GM18511 (cell line): ENCODE measurements around the gene NKPD1.

Source experiments
- ATAC-seq: cut with Tn5 transposase; IDR thresholded peaks from one replicate; pipeline ENCODE4 v1.9.1; 2021; ENCODE audit warnings: mild to moderate bottlenecking, moderate library complexity; ENCODE audit not compliant: unreplicated experiment

Gene NKPD1

DNA sequence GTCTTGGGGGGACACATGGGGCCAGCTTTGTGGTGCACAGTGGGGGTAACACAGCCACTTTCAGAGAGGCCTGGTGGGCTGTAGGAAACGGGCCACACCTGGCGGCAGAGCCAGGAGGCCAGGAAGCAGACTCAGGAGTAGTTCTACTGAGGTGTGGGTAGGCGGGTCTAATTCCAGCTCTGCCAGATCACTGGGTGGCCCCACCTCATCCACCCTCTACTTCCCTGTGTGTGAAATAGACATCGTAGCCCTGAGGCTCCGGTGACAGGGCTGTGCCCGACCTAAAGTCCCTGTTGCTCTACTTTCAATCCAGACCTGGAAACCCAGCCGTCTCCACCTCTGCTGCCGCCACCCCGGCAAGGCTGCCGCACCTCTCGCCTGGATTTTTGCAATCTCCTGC lies 4.0 kb downstream of the NKPD1 start:
- ATAC-seq, result no peak

DNA sequence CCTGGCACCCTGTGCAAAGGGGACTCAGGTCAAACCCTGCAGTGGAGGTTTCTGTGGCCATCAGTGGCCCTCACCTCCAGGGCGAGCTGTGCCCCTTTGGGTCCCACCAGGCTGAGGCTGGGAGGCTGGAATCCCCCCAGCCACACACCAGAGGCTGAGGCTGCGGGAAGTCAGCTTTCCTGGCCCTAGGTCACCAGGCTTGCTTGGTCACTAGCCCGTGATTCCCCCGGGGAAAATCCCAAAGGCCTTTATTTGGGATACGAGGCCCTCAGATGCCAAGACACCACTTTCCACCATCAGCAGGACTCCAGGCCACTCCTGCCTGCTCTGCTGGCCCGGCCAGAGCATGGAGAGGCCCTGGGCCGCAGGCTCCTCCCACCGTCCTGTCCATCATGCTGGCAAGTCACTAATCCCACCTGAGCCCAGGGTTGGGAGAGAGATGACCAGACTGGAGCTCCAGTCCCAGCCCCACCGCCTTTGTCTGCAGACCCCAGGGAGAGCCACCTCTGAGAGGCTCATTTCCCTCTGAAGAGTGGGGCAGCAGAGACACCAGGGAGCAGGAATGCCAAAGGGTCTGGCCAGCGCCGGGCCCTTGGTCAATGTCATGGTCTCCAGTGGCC lies 4.7 kb downstream of the NKPD1 start:
- ATAC-seq, result no peak

DNA sequence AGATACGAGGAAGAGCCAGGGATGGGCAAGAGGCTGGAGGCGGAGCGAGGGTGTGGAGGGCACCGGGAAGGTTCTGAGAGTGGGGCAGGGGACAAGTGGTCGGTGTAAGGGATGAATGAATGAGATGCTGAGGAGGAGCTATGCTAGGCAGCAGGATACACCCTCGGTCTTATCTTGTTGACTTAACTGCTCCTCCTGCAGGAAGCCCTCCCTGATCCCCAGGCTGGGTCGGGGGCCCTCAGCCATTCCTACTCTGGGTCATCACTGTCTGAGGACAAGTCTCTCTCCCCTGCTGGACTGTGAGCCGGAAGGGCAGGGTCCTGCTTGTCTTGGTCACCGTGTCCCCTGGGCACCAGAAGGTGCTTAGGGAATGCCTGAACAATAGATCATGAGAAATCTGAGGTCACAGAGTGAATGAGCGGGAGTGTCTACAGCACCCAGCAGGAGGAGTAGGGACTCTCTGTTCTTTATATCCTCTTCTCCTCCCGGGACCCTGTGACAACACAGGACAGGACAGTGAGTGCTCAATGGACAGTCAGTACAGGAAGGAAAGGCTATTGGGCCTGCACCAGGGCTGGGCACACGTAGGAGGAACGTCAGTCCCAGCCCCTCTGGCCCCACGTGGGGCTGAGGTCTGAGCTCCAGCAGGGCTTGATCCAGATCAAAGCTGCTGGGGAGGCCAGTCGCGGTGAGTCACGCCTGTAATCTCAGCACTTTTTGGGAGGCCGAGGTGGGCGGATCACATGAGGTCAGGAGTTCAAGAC lies 6.5 kb downstream of the NKPD1 start:
- no peak for ATAC-seq

DNA sequence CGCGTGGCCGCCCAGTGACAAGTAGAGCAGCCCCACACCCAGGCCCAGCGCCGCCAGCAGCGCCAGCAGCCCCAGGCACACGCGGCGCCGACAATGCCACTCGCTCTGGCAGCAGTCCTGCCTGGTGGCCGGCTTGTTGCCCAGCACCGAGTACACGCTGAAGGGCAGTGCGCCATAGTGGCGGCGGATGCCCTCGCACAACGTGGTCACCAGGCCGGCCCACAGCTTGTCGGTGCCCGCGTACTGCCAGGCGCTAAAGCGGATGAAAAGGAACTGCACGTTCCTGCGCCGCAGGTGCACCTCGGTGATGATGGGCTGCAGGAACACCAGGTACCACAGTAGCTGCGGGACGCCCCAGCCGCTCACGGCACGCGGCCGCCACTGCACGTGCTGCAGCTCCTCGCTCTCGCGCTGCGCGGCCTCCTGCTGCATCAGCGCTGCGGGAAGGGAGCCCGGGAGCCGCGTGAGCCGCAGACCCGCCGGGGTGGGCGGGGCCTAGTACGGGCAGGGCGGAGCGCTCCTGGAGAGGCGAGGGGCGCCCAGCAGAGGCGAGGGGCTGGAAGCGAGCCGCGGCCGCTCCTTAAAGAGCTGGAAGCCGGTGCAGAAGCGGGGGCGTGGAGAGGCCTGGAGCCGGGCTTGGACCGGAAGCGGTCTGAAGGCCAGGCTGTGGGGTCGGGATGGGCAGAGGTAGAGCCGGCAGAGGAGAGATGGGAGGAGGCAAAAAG lies 7.3 kb downstream of the NKPD1 start:
- ATAC-seq, result peak; percentile 33

DNA sequence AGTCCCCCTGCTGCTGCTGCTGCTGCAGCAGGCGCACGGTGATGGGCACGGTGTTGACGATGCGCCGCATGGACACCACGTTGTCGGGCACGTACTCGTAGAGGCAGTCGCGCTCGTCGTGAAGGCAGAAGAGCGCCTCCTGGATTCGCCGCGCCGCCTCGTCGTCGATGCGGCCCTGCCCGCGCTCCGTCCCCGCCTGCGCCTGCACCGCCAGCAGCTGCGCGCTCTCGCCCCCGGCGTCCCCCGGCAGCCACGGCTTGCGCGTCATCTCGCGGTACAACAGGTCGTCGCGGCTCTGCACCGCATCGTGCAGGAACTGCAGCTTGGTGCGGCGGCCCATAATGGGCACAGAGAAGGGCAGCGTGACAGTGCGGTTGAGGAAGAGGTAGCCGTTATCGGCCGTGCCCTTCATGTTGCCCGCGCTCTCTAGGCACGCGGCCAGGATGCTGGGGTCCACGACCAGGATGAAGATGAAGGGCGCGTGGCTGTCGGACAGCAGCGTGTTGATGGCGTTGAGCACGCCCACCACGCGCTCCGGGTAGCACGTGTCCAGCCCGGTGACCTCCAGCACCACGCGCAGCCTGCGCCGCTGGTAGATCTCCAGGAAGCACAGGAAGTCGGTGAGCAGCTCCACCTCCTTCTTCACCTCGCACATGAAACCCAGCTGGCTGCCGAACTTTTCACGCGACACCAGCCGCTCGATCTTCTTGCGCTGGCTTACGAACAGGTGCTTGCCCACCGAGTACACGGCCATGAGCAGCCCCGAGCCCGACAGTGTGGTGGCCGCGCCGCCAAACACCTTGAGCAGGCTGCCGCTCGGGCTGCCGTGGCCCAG lies 8.1 kb downstream of the NKPD1 start:
- ATAC-seq, result peak; percentile 65

DNA sequence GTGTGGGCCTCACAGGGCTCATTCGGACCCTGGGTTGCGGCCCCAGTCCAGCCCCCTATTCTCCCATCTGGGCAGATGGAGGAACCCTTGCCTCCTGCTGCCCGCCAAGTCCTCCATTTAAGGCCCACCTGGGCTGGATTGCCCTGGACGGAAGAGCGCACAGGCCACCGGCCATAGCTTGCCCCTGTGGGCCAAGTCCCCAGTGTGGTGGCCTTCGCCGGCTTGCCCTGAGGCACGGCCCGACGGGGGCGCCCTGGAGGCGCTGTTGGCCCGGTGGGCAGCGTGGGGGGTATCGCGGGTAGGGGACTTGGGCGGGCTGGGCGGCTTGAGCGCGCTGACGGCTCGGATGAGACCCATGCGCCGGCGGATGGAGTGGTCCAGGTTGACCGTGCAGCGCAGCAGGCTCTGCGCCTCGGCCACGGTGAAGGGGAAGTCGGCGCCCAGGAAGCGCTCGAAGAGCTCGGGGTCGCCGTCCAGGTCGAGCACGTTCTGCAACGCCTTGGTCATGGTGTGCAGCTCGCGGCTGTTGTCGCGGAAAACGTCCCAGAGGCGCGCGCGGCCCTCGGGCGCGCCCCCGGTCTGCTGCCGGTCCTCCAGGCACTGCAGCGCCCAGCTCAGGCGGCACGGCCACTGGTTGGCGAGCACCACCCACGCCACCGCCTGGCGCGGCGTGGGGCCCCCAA lies 8.8 kb downstream of the NKPD1 start:
- no peak for ATAC-seq

DNA sequence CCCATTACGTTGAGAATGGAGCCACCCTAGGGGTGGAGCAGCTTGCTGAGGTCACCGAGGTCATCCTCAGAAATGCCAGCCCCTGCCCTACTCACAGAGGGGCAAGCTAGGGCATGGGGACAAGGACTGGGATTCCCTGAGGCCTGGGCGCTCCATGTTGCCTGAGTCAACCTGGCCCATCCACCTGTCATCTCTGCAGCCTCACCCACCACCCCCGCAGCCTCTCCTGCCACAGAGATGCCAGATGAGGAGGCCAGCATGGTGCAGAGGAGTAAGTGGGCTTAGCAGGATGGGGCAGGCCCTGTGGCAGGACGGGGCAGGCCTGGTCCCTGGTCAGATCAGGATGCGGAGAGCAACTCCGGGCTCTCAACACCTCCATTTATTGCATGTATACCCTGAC lies 9.5 kb downstream of the NKPD1 start:
- ATAC-seq, result no peak

DNA sequence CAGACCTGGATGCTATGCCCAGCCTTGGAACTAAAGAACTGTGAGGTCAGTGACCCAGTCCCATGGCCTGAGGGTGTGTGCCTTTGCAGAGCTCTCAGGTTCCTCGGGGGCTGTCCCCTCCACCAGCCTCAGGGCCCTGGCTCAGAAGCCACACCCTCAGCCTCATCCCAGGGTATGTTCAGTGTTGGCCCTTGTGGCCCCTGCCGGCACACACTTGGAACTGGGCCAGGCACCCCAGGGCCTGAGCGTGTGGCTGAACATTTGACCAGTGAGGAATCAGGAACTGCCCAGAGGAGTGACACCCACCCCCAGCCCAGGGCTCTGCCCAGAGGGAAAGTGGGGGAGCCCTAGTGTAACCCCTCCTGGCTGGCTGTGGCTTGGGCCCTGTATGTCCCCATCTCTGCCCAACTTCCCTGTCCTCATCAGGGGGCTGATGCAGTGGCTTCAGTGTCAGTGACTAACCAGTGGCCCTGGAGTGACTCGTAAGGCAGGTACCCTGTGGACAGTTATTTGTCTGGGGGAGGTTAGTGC lies 10.0 kb downstream of the NKPD1 start:
- ATAC-seq, result no peak

DNA sequence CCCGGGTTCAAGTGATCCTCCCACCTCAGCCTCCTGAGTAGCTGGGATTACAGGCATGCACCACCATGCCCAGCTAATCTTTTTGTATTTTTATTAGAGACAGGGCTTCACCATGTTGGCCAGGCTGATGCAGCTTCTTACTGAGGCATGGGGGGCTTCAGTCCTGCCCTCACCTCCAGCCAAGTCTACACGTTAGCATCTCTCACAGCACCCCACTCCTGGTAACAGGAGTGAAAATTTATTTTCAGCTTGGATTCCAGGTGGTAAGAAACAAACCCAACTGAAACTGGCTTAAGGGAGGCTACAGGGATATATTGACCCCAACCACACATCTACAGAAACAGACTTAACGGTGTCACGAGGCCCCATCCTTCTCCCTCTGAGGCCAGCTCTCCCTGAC lies 10.6 kb downstream of the NKPD1 start:
- no peak for ATAC-seq

DNA sequence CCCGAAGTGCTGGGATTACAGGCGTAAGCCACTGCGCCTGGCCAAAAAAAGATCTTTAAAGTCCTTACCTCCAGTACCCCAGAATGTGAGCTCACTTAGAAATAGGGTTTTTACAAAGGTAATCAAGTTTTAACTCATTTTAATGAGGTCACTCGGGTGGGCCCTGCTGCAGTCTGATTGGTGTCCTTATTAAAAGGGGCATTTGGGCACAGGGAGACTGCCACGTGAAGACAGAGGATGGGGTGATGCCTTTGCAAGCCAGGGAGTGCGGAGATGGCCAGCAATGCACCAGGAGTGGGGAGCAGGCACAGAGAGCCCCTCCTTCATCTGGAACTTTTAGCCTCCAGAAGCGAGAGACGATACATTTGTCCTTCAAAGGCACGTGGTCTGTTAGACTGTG lies 11.7 kb downstream of the NKPD1 start:
- no peak for ATAC-seq

DNA sequence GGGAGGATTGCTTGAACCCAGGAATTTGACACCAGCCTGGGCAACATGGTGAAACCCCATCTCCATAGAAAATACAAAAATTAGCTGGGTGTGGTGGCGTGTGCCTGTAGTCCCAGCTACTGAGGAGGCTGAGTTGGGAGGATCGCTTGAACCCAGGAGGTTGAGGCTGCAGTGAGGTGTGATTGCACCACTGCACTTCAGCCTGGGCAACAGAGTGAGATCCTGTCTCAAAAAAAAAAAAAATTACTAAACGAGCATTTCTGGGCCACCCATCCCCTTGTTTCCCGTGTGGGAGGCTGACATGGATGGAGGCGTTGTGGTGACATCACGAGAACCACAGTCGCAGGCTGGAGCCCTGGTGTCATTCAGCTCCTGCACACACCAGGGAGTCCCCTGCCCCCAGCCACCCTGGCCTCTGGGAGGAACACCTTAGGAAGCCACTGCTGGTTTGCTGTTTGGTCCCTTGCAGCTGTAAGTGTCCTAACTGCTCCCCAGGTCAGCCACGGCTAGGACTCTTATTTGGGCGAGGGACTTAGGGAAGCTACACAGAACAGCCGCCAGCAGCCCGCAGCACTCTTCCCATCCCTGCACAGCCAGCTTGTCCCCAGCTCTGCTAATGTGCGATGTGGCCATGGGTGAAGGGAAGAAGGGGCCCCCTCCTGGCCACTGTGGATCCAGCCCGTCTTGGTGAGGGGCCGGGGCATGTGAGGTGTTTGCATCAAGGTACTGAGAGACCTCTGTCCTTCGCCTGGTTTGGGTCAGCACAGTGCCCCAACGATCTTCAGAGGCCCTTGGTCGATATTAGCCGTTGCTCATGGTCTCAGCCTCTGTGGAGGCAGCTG lies 12.7 kb downstream of the NKPD1 start:
- ATAC-seq, result no peak

DNA sequence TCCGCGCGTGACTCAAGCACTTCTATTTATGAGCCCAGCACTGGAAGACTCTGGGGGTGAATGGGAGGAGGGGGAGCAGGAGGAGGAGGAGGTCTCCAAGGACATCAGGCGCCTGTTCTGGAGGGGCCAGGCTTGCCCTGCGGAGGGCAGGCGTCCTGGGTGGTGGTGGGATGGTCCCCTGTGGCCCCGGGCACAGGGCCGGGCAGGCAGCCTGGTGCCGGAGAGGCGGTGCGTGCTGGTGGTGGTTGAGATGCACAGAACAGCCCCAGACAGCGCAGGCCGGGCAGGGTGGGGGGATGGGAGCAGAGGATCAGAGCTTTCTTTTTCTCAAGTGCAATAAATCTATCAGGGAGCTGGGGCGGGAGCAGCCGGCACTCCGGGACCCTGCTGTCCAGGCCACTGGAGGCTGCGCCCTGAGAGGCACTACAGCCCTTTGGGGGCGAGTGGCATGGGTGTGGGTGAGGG lies 14.0 kb downstream of the NKPD1 start:
- ATAC-seq, result no peak

DNA sequence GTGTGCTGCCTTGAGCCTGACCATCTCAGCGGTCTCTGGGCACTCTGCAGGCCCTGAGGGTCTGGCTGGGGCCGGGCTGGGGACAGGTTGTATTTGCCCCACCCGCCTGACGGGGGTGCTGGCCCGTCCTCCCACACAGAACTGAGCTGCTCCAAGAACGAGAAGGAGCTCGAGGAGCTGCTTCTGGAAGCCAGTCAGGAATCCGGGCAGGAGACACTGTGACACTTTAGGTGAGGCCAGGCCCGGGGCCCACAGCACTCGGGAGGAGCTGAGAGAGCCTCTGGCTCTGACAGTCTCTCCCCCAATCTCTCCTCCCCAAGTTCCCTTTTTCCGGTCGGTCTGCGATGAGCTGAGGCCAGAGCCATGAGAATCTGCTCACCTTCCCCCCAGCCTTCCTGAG lies 14.5 kb downstream of the NKPD1 start:
- no peak for ATAC-seq

DNA sequence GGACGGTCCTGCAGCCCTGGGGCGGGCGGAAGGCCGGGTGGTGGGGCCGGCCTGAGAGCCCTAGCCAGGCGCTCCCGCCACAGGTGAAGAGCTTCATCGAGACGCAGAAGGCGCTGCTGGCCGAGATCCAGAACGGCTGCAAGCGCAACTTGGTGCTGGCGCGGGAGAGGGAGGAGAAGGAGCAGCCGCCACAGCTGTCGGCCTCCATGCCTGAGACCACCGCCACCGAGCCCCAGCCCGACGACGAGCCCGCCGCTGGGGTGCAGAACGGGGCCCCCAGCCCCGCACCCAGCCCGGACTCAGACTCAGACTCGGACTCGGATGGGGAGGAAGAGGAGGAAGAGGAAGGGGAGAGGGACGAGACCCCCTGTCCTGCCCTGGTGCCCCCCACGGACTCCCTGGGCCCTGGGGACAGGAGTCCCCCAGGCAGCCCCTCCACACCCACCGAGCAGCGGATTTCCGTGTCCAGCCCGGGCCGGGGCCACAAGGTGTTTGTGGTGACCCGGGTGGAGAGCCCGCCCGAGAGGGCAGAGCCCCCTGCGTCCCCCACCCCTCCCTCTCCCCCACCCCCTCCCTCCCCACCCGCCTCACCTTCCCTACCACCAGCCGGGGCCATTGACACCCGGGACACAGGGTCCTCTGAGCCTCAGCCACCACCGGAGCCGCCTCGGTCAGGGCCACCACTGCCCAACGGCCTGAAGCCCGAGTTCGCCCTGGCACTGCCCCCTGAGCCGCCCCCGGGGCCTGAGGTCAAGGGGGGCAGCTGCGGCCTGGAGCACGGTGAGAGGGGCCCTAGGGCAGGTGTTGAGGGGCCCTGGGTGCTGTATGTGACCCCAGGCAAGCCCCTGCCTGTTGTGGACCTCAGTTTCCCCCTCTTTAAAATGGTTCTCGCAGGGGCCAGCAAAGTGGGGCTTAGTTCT lies 15.3 kb downstream of the NKPD1 start:
- no peak for ATAC-seq

DNA sequence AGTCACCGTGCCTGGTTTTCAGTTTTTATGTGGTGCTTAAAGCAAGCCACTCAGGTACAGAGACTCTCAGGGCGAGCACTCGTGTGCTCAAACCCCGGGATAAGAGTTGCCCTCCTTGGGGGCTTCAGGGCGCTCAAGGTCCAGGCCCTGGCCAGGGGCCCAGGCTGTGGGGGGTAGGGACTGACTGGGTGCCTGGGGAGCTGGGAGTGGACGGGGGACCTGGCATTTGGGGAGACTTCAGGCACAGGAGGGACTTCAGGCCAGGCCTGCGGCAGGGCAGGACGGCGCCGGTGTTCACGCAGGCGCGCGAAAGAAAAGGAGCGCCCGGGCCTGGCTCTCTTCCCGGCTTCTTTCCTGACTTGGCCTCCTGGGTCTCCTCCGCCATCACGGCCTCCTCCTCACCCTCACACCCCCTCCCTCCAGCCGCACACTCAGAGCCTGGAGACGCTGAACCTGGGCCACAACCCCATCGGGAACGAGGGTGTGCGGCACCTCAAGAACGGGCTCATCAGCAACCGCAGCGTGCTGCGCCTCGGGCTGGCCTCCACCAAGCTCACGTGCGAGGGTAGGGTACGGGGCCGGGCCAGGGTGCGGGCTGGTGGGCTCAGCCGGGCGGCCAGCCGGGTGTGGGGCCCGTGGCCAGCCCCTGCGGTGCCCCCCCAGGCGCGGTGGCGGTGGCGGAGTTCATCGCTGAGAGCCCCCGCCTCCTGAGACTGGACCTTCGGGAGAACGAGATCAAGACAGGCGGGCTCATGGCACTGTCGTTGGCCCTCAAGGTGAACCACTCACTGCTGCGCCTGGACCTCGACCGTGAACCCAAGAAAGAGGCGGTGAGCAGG lies 16.1 kb downstream of the NKPD1 start:
- no peak for ATAC-seq

DNA sequence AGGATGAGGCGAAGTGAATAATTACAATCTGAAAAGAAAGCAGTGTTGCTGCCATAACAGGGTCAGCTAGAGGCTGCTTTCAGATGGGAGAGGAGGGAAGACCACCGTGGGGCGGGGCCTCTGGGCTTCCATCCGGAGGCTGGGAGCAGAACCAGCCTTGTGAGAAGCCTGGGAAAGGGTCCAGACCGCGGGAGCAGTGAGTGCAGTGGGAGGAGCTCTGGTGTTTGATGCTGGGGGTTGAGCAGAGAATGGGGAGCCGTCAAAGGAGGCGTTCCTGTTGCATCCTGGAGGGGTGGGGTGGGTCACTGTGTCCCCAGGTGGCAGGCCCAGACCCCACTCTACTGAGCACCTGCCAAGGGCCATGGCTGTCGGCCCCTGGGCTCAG lies 18.1 kb downstream of the NKPD1 start:
- no peak for ATAC-seq

DNA sequence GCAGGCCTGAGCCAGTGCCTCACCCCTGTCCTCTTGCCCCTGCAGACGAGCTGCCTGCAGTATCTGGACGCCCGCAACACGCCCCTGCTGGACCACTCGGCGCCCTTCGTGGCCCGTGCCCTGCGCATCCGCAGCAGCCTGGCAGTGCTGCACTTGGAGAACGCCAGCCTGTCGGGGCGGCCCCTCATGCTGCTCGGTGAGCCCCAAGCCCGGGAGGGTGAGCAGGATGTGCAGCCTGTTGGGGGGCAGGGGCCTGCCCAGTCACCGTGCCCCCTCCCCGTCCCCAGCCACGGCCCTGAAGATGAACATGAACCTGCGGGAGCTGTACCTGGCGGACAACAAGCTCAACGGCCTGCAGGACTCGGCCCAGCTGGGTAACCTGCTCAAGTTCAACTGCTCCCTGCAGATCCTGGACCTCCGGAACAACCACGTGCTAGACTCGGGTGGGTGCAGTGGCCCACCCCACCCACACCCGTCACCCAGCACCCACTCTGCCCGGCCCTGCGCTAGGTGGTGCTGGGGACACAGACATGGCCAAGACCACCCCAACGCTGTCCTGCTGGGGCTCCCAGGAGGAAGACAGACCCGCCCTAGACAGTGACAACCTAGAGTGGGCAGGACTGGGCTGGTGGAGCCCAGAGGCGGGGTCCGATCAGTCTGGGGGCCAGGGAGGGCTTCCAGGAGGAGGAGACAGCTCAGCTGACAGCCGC lies 18.6 kb downstream of the NKPD1 start:
- no peak for ATAC-seq
